Right ventricle myocardium inferior (tissue), 1 donor: Measurements from ENCODE around the gene KPNA3. TPM values are rescaled to one million over a fixed set of nuclear protein-coding genes. Genes with fewer than 3 reads are reported as not detected.
"Not testable (repeated sequence)": the region's sequence is repeated elsewhere in the genome, so short reads cannot be mapped to it uniquely, and the experiment has no call there.

Experiments used
- ATAC-seq: fragments of 200-7000 bp; cut with Tn5 transposase; one replicate; pipeline ENCODE4 v1.9.1; 2020; ENCODE audit warnings: mild to moderate bottlenecking, moderate library complexity
- DNase-seq: peaks from one replicate; pipeline ENCODE4 v3.0.0; 2021; ENCODE audit errors: missing footprints
- intact Hi-C: fragments of 100-400 bp; cut with DNase I; formaldehyde crosslinking; loops from one replicate; pipeline ENCODE4 v1.11.0; 2022
- total RNA-seq: library from RNA; stranded (reverse); fragmentation: NEBNext Ultra II Directional; extraction: Animal tissue kit (Norgen Biotek cat#: 25700); gene quantifications from one replicate; pipeline ENCODE4 v1.2.1, GENCODE V29; 2021
- donor health status: DM: no; HTN: yes; CAD: no; lungs with severe emphysema.

The KPNA3 gene
- total RNA-seq, 1 donor from 2014 or later: 64.7 TPM

GRCh38 chr13:49774376-49775005 lies 18.0 kb downstream of the KPNA3 start:
- ATAC-seq (no peak), DNase-seq (no peak)
- intact Hi-C loops: no loop called here

GRCh38 chr13:49772828-49773227 lies 19.7 kb downstream of the KPNA3 start:
- intact Hi-C loops: no loop called here

DNA sequence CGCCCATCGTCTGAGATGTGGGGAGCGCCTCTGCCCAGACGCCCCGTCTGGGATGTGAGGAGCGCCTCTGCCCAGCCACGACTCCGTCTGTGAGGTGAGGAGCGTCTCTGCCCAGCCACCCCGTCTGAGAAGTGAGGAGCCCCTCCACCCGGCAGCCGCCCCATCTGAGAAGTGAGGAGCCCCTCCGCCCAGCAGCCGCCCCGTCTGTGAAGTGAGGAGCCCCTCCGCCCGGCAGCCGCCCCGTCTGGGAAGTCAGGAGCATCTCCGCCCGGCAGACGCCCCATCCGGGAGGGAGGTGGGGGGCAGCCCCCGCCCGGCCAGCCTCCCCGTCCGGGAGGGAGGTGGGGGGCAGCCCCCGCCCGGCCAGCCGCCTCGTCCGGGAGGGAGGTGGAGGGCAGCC lies 30.7 kb downstream of the KPNA3 start:
- intact Hi-C loops, DNase-seq, ATAC-seq: not testable (repeated sequence)

More at GRCh38 chr13:49772828-49773227, 19.7 kb downstream of the KPNA3 start:
- ATAC-seq (no peak), DNase-seq (no peak)

GRCh38 chr13:49760558-49760957 lies 31.9 kb downstream of the KPNA3 start:
- DNase-seq (no peak), ATAC-seq (no peak)
- intact Hi-C loops: no loop called here

GRCh38 chr13:49759503-49759902 lies 33.0 kb downstream of the KPNA3 start:
- no peak for ATAC-seq
- DNase-seq: no peak
- intact Hi-C loops: no loop called here

DNA sequence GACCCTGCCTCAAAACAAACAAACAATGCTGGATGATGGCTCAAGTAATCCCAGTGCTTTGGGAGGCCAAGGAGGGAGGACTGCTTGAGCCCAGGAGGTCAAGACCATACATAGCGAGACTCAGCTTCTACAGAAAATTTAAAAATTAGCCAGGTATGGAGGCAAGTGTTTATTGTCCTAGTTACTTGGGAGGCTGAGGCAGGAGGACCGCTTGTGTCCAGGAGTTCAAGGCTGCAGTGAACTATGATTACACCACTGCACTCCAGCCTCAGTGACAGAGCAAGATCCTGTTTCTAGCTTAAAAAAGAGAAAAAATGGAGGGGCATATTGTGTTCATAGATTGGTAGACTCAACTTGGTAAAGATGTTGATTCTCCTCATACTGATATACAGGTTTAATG lies 36.2 kb downstream of the KPNA3 start:
- DNase-seq (no peak), ATAC-seq (no peak)
- intact Hi-C loops: no loop called here

DNA sequence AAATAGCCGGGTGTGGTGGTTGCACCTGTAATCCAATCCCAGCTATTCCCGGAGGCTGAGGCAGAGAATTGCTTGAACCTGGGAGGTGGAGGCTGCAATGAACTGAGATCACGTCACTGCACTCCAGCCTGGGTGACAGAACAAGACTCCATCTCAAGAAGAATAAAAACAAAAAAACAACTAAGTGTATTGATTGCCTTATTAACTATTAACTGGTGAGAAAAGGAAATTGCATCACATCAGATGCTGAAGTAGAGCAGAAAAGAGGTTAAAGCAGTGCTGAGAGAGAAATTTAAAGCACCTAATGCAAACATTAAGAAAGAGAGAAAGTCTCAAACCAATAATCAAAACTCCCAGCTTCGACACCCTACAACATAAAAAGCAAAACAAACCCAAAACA lies 38.3 kb downstream of the KPNA3 start:
- DNase-seq (no peak), ATAC-seq (no peak)
- intact Hi-C loops: no loop called here

DNA sequence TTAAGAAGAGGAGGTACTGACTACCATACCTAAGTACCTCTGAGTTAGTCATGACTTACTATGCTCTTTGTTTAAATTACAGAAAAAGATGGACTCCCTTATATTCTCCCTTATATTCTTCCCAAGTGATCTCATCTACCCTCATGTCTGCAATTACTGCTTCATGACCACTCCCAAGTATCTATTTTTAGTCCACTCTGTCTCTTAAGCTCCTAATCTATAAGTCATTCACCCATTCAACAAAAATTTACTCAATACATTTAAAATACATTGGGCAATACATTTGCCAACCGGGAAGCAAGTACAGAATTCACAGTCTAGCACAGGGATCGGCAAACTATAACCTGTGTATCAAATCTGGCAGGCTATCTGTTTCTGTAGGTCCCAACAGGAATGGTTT lies 42.6 kb downstream of the KPNA3 start:
- no peak for ATAC-seq
- intact Hi-C loops: no loop called here
- DNase-seq: no peak

DNA sequence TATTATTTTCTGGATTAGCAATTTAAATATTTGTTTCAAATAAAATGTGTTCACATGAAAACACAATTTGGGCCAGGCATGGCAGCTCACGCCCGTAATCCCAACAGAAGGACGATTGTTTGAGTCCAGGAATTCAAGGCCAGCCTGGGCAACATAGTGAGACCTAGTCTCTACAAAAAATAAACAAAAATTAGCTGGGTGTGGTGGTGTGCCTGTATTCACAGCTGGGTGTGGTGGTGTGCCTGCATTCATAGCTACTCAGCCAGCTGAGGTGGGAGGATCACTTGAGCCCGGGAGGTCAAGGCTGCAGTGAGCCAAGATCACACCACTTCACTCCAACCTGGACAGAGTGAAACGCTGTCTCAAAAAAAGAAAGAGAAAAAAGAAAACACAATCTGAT lies 46.4 kb downstream of the KPNA3 start:
- intact Hi-C loops: no loop called here
- DNase-seq (no peak), ATAC-seq (no peak)

DNA sequence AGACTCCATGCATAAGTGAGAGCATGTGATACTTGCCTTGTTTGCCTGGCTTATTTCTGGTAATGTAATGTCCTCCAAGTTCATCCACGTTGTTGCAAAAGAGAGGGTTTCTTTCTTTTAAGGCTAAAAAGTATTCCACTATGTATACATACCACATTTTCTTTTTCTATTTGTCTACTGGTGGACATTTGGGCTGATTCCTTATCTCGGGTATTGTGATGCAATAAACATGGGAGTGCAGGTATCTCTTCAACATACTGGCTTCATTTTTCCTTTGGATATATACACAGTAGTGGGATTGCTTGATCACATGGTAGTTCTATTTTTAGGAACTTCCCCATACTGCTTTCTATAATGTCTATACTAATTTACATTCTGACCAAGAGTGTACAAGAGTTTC lies 51.6 kb downstream of the KPNA3 start:
- DNase-seq (no peak), ATAC-seq (no peak)
- intact Hi-C loops: no loop called here

DNA sequence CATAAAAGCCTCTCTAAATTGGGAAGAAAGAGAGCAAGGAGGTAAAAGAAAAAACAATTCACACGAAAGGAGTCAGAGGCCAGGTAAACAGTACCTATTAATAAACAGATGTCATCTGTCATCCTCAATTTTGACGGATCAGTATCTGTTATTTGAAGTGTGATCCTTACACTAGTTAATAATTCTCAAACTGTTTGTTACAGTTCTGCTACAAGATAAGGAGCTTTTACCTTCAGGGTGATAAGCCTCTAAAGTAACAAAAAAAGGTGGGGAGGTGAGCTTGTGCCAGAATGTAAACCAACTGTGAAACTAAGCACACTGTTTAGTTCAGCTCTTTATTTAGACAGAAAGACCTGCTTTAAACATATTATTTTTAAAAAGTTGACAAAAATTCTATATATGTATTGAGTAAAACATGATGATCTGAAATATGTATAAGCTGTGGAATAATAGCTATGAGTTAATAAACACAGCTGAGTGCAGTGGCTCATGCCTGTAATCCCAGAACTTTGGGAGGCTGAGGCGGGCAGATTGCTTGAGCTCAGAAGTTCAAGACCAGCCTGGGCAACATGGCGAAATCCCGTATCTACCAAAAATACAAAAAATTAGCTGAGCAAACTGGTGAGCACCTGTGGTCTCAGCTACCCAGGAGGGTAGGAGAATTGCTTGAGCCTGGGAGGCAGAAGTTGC lies 52.8 kb downstream of the KPNA3 start:
- no peak for DNase-seq
- intact Hi-C loops: no loop called here
- no peak for ATAC-seq

GRCh38 chr13:49733181-49733951 lies 59.1 kb downstream of the KPNA3 start:
- intact Hi-C loops: loop anchor here (5.0 kb wide), 1 partner anchor 59 kb away; the partner anchor contains the start of gene KPNA3
- DNase-seq (no peak), ATAC-seq (no peak)

- DNase-seq: no peak
- intact Hi-C loops: loop anchor here (5.0 kb wide), 1 partner anchor 61 kb away; the partner anchor contains the start of gene KPNA3
- ATAC-seq: no peak
Measured at GRCh38 chr13:49731766-49732165, 60.7 kb downstream of the KPNA3 start.

DNA sequence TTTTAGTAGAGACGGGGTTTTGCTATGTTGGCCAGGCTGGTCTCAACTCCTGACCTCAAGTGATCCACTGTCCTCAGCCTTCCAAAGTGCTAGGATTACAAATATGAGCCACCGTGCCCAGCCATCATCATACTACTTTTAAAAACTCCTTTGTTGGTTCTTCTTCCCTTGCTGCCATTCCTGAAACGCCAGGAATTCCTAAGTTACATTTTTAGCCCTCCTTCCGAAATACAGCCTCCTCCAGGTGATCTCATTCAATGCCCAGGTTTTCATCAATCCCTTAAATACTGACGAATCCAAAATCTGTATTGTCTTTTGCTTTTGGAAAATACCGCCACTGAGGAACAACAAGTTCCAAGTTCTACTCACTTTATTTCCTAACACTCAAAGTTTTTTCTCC lies 75.9 kb downstream of the KPNA3 start:
- DNase-seq: no peak
- no peak for ATAC-seq
- intact Hi-C loops: no loop called here

DNA sequence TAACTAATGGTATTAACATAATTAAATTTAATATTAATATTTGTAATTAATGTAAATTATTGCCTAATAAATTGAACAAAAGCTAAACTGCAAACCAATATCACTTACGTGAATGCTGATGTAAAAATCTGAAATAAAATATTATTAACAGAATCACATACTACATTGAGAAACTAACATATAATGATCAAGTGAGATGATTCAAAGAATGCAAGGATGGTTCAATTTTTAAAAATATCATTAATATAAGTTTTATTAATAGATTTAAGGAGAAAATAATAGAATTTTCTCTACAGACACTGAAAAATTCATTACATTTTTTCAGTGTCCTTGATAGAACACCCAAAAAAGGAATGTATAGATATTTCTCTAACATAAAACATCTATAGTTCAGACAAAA lies 77.7 kb downstream of the KPNA3 start:
- ATAC-seq: no peak
- no peak for DNase-seq
- intact Hi-C loops: no loop called here

DNA sequence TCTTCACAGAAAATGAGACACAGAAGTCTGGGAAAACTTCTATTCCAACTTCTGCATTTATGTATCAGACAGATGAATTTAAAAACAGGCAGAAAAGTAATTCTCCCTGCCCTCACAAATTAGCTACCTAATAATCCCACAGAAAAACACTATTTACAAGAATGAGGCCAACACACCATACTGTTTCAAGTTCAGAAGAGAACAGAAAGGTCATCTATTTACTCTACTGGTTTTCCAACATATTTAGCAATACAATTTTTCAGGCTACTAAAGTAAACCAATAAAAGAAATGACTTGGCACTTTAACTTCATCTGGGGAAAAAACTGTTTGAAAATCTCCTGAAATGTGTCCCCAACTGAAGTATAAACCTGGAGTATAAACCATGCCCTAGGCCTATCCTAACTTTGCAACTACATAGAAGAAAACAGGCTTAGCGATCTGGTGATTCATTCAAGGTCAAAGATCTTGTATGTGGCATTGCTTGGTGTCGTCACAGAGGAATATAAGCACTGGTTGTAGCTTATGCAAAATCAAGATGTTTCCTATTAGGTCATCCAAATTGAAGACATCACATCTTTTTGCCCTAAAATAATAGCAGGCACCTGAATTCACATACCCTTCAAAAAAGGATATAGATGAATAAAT lies 81.1 kb downstream of the KPNA3 start:
- DNase-seq (no peak), ATAC-seq (no peak)

DNA sequence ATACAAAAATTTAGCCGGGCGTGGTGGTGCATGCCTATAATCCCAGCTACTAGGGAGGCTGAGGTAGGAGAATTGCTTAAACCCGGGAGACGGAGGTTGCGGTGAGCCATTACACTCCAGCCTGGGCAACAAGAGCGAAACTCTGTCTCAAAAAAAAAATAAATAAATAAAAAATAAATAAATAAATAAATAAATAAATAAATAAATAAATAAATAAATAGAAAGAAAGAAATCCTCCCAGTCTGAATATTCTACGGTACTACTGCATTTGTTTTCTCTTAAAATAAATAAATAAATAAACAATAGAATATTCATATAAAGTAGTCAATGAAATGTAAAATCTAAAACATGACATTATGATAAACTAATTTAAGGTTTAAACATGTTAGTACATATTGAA lies 88.2 kb downstream of the KPNA3 start:
- ATAC-seq, intact Hi-C loops, DNase-seq: not testable (repeated sequence)

More for the DNA sequence above, 81.1 kb downstream of the KPNA3 start:
- intact Hi-C loops: no loop called here

DNA sequence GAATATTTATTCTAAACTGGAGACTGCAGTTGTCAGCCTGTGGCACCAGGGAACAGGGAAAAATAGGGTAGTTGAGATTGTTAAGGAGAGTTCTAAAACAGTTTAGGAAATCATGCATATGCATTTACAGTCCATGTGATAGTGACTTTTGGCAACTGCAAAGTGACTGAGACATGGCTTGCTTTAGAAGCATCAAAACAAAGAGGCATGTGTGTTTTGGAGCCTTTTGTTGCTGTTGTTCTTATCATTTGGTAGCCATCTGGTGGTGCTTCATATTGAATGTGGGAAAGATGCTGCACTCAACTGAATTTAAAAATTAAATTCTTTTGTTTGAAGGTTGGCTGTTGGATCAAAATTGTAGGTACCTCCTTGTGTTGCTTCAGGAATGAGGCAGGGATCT lies 91.0 kb downstream of the KPNA3 start:
- ATAC-seq (no peak), DNase-seq (no peak)
- intact Hi-C loops: no loop called here

- ATAC-seq: no peak
- intact Hi-C loops: loop anchor here (2.0 kb wide), 1 partner anchor 91 kb away; no protein-coding TSS in a partner anchor
Measured at GRCh38 chr13:49697468-49697867, 95.0 kb downstream of the KPNA3 start.

More at GRCh38 chr13:49697468-49697867, 95.0 kb downstream of the KPNA3 start:
- no peak for DNase-seq
